ENCODE data around the gene PRELID2.
"Not testable (repeated sequence)": the region's sequence is repeated elsewhere in the genome, so short reads cannot be mapped to it uniquely, and the experiment has no call there.

PRELID2 gene

GRCh38 chr5:145738227-145738626, 96.9 kb downstream of the PRELID2 start:
- no peak for DNase-seq

GRCh38 chr5:145737578-145737977, 97.6 kb downstream of the PRELID2 start:
- DNase-seq: no peak

GRCh38 chr5:145729956-145730355, 105.2 kb downstream of the PRELID2 start:
- not testable (repeated sequence) for DNase-seq

GRCh38 chr5:145723516-145723915, 111.6 kb downstream of the PRELID2 start:
- no peak for DNase-seq

DNA sequence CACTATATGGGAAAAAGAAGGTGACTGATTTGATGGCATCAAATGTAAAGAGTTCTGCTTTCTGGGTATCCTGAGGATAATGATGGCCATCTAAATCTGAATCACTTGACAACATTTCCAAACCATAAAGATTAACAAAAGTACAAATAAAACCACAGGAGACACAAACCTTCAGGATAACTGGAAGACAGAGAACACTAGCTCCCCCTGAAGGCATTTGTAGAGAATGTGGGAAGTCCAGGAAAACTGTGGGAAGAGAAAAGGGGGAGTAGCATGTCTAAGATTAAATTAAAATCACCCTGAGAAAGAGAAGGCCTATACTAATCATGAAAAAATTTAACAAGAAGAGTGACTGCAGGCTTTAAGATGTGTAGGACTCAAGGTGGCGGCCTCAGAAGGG, 116.2 kb downstream of the PRELID2 start:
- no peak for DNase-seq

DNA sequence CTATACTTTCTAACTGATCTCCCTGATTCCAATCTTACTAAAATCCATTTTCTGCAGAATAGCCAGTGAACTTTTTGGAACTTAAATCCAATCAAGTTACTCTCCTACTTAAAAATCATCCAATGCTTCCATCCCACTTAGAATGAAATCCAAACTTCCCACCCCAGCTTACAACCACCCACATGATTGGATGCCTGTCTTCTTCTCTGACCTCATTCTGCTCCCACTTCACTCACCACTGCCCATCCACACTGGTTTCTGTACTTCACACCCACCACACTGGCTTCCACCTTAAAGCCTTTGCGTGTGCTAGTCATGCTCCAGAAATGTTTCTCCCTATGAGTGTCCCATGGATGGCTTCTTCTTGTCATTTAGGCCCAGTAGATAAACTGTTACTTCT, 119.7 kb downstream of the PRELID2 start:
- no peak for DNase-seq

DNA sequence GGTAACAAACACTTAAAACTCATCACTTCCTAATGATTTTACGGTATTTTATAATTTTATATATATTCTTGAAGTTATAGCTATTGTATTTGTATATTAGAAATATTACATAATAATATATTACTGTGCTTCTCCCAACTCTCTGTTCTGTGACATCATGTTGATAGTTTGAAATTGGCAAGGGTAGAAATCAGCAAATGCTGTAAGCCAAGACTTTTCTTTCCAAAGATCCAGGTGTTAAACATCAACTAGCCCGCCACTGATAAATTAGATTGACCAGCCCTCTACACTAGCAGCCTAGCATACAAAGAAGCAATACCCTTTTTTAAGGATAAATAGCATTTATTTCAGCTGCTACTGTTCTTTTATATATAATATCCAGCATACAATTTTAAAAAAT, 122.9 kb downstream of the PRELID2 start:
- DNase-seq: no peak

GRCh38 chr5:145711417-145711816, 123.7 kb downstream of the PRELID2 start:
- DNase-seq: no peak
